Measurements from ENCODE around the gene PSMA6.

PSMA6 gene

GRCh38 chr14:35287431-35288013 lies 4.7 kb upstream of the PSMA6 start:
- no peak for TF ChIP-seq USF1 (IDR thresholded peaks at IDR 0.05)
- TF ChIP-seq EGR1 (IDR thresholded peaks at IDR 0.05): no peak
- TF ChIP-seq, protein P1, sequence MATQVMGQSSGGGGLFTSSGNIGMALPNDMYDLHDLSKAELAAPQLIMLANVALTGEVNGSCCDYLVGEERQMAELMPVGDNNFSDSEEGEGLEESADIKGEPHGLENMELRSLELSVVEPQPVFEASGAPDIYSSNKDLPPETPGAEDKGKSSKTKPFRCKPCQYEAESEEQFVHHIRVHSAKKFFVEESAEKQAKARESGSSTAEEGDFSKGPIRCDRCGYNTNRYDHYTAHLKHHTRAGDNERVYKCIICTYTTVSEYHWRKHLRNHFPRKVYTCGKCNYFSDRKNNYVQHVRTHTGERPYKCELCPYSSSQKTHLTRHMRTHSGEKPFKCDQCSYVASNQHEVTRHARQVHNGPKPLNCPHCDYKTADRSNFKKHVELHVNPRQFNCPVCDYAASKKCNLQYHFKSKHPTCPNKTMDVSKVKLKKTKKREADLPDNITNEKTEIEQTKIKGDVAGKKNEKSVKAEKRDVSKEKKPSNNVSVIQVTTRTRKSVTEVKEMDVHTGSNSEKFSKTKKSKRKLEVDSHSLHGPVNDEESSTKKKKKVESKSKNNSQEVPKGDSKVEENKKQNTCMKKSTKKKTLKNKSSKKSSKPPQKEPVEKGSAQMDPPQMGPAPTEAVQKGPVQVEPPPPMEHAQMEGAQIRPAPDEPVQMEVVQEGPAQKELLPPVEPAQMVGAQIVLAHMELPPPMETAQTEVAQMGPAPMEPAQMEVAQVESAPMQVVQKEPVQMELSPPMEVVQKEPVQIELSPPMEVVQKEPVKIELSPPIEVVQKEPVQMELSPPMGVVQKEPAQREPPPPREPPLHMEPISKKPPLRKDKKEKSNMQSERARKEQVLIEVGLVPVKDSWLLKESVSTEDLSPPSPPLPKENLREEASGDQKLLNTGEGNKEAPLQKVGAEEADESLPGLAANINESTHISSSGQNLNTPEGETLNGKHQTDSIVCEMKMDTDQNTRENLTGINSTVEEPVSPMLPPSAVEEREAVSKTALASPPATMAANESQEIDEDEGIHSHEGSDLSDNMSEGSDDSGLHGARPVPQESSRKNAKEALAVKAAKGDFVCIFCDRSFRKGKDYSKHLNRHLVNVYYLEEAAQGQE (IDR thresholded peaks at IDR 0.05; ENCODE audit: low read depth): no peak
- TF ChIP-seq CREB1 (IDR thresholded peaks at IDR 0.05; ENCODE audit: low read depth): no peak
- TF ChIP-seq EP300 (IDR thresholded peaks at IDR 0.05; ENCODE audit: borderline replicate concordance): no peak
- TF ChIP-seq TCF12 (IDR thresholded peaks at IDR 0.05; ENCODE audit: low read depth): no peak
- TF ChIP-seq YY1 (IDR thresholded peaks at IDR 0.05; ENCODE audit: low read depth): no peak
- TF ChIP-seq TEAD4 (IDR thresholded peaks at IDR 0.05): no peak
- no peak for TF ChIP-seq NFIC (IDR thresholded peaks at IDR 0.05)
- no peak for TF ChIP-seq ZBTB7A (IDR thresholded peaks at IDR 0.05; ENCODE audit: low read depth)
- TF ChIP-seq CEBPB (IDR thresholded peaks at IDR 0.05): no peak
- TF ChIP-seq TAF1 (IDR thresholded peaks at IDR 0.05; ENCODE audit: low read depth): no peak
- no peak for TF ChIP-seq RAD21 (IDR thresholded peaks at IDR 0.05; ENCODE audit: low read depth)

- no peak for TF ChIP-seq ZBTB7A (IDR thresholded peaks at IDR 0.05; ENCODE audit: low read depth)
- no peak for TF ChIP-seq TCF12 (IDR thresholded peaks at IDR 0.05; ENCODE audit: low read depth)
- TF ChIP-seq EP300 (IDR thresholded peaks at IDR 0.05; ENCODE audit: borderline replicate concordance): no peak
These were observed 2.6 kb upstream of the PSMA6 start for GRCh38 chr14:35289623-35290022.

GRCh38 chr14:35292770-35293561 lies 784 bp downstream of the PSMA6 start:
- TF ChIP-seq TCF12 (IDR thresholded peaks at IDR 0.05; ENCODE audit: low read depth) (no peak), TEAD4 (IDR thresholded peaks at IDR 0.05) (no peak), NFIC (IDR thresholded peaks at IDR 0.05) (no peak), EGR1 (IDR thresholded peaks at IDR 0.05) (no peak)

DNA sequence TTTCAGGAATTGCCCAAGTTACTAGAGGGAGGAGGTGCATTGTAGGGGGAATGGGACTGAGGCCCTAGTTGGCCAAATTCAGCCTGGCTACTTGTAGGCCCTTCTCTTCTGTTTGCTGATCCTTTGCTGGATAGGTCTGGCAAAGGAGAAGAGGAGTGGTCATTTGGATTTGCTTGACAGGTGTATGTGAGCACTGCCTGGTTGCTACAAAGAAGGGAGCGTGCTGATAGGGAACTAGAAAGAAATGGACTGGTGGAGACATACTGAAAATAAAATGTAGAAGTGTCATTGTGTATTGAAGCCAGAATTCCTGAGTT lies 3.6 kb downstream of the PSMA6 start:
- TF ChIP-seq TAF1 (IDR thresholded peaks at IDR 0.05; ENCODE audit: low read depth) (no peak), TCF12 (IDR thresholded peaks at IDR 0.05; ENCODE audit: low read depth) (no peak), CEBPB (IDR thresholded peaks at IDR 0.05) (no peak), ZBTB7A (IDR thresholded peaks at IDR 0.05; ENCODE audit: low read depth) (no peak), RAD21 (IDR thresholded peaks at IDR 0.05; ENCODE audit: low read depth) (no peak), NFIC (IDR thresholded peaks at IDR 0.05) (no peak), EP300 (IDR thresholded peaks at IDR 0.05; ENCODE audit: borderline replicate concordance) (no peak), FOXM1 (IDR thresholded peaks at IDR 0.05; ENCODE audit: borderline replicate concordance, low read depth) (no peak)

GRCh38 chr14:35296545-35296944 lies 4.4 kb downstream of the PSMA6 start:
- no peak for TF ChIP-seq FOXM1 (IDR thresholded peaks at IDR 0.05; ENCODE audit: borderline replicate concordance, low read depth)

DNA sequence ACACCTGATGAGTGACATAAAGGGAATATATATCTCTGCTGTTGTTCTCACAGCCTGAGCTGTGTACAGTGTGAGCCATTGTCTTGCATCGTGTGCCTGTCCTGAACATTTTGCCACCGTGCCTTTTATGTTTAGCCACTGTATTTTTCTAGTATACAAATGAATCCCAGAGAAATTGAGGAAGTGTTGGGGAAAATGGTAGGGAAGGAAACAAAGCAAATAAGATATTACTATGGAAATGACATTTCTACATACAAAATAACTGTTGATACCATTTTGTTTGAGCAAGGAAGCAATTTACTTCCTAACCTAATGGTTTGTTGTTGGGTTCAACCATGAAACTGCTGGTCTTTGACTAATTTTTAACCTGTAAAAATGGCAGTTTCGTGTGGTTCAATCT lies 5.5 kb downstream of the PSMA6 start:
- TF ChIP-seq TCF12 (IDR thresholded peaks at IDR 0.05; ENCODE audit: low read depth): no peak
- no peak for TF ChIP-seq ZBTB7A (IDR thresholded peaks at IDR 0.05; ENCODE audit: low read depth)
- no peak for TF ChIP-seq EP300 (IDR thresholded peaks at IDR 0.05; ENCODE audit: borderline replicate concordance)
- TF ChIP-seq MAX (IDR thresholded peaks at IDR 0.05): no peak
- no peak for TF ChIP-seq FOXM1 (IDR thresholded peaks at IDR 0.05; ENCODE audit: borderline replicate concordance, low read depth)
- no peak for TF ChIP-seq YY1 (IDR thresholded peaks at IDR 0.05; ENCODE audit: low read depth)

DNA sequence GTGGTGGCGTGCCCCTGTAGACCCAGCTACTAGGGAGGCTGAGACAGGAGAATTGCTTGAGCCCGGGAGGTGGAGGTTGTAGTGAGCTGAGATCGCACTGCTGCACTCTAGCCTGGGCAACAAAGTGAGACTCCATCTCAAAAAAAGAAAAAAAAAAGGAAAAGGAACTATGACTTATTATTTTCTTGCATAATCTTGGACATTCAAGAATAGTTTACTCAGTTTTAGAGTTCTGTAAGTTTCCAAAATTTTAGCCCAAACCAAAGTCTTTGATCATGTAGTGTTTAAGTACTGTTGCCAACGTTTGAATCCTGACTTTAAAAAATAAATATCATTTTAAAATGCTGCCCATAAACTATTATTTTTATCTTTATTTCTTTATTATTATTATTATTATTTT lies 6.2 kb downstream of the PSMA6 start:
- TF ChIP-seq TEAD4 (IDR thresholded peaks at IDR 0.05) (no peak), RAD21 (IDR thresholded peaks at IDR 0.05; ENCODE audit: low read depth) (no peak), USF1 (IDR thresholded peaks at IDR 0.05) (no peak), EP300 (IDR thresholded peaks at IDR 0.05; ENCODE audit: borderline replicate concordance) (no peak), CEBPB (IDR thresholded peaks at IDR 0.05) (no peak), ZBTB7A (IDR thresholded peaks at IDR 0.05; ENCODE audit: low read depth) (no peak), CREB1 (IDR thresholded peaks at IDR 0.05; ENCODE audit: low read depth) (no peak), TCF12 (IDR thresholded peaks at IDR 0.05; ENCODE audit: low read depth) (no peak), TAF1 (IDR thresholded peaks at IDR 0.05; ENCODE audit: low read depth) (no peak)

- no peak for TF ChIP-seq USF1 (IDR thresholded peaks at IDR 0.05)
- TF ChIP-seq FOXM1 (IDR thresholded peaks at IDR 0.05; ENCODE audit: borderline replicate concordance, low read depth): no peak
- no peak for TF ChIP-seq EP300 (IDR thresholded peaks at IDR 0.05; ENCODE audit: borderline replicate concordance)
- TF ChIP-seq EGR1 (IDR thresholded peaks at IDR 0.05): no peak
- no peak for TF ChIP-seq MAX (IDR thresholded peaks at IDR 0.05)
- no peak for TF ChIP-seq TAF1 (IDR thresholded peaks at IDR 0.05; ENCODE audit: low read depth)
- TF ChIP-seq ZBTB7A (IDR thresholded peaks at IDR 0.05; ENCODE audit: low read depth): no peak
These were observed 7.5 kb downstream of the PSMA6 start for GRCh38 chr14:35299708-35300107.
